Measurements from ENCODE around the gene POLR2E.

Gene POLR2E

DNA sequence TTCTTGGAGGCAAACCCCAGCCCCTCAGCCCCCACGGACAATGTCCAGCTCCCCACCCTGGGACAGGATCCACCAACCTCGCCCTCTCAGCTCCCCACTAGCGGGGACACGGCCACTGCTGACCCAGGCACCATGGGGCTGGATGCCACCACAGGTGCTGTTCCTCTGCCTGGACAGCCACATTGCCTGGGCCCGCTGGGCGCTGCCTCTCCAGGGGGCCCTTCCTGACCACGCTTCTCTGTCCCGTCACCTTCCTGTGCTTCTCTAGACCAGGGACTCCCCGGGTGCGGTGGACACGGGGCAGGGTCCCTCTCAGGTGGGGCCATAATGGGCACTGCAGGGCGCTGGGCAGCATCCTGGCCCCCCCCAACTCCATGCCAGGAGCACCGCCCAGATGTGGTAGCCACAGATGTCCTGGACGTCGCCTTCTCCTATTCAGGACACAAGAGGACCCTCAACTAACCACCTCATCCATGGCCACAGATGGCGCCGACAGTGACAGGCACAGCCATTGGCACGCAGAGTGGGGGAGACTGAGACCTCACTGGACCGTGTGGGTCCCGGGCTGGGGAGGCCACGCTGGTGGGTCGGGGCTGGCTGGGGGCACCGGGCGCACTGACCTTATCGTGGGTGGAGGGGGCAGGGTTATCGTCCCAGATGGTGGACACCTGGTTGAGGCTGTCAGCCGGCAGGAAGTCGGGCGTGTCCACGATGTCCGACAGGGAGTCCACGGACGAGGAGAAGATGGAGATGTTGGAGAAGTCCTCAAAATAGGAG is 32.0 kb upstream of the POLR2E start:
- H3K4me1 ChIP-seq (ENCODE audit: control insufficient read depth in 1 of 2, insufficient read depth in 2 of 2, low read length in 2 of 2), result peaks cover 17 to 21% of the 10 kb centered on the region in 2 donors
- peaks cover 18 to 46% of the 10 kb centered on the region in 2 donors for H3K36me3 ChIP-seq (ENCODE audit: control insufficient read depth in 1 of 2, insufficient read depth in 2 of 2, low read length in 2 of 2)
- no peak overlapping the region for H3K9ac ChIP-seq (ENCODE audit: low read depth in 1 of 2, low read length in 2 of 2)
- H3K4me3 ChIP-seq (ENCODE audit: low read depth in 1 of 2, low read length in 2 of 2), result no peak overlapping the region
- H3K27me3 ChIP-seq (ENCODE audit: control insufficient read depth in 1 of 2, insufficient read depth in 2 of 2, low read length in 2 of 2), result no peaks in the 10 kb centered on the region
- H3K27ac ChIP-seq (ENCODE audit: low read depth, low read length), result no peak overlapping the region
- no peaks in the 10 kb centered on the region for H3K9me3 ChIP-seq (ENCODE audit: control insufficient read depth in 1 of 2, low read length in 2 of 2)

DNA sequence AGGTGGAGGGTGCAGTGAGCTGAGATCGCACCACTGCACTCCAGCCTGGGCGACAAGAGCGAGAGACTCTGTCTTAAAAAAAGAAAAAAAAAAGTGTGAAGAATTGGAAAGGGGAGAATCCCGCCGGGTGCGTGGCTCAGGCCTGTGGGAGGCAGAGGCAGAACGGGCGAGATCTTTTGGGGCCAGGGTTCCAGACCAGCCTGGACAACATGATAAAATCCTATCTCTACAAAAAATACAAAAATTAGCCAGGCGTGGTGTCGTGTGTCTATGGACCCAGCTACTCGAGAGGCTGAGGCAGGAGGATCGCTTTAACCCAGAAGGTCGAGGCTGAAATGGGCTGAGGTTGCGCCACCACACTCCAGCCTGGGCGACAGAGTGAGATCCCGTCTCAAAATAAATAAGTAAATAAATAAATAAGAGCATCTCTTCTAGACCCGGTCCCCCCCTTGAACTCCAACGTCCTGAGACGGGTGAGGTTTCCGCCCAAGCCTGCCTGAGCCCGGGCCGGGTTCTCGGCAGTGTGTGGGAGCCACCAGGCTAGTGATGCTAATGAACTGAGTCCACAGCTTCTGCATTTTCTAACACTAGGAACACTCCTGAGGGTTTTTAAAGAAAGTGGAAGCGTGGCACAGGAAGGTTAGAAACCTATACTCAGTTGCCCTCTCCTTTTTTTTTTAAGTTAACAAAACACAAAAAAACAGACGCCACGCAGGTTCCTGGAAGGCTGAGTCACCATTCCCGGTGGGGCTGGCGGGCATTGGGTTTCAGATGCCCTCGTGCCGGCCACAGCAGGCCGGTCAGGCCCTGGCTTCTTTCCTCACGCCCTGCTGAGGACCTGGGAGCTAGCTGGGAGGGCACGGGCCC is 30.7 kb upstream of the POLR2E start:
- peaks cover 25 to 59% of the 10 kb centered on the region in 2 donors for H3K36me3 ChIP-seq (ENCODE audit: control insufficient read depth in 1 of 2, insufficient read depth in 2 of 2, low read length in 2 of 2)
- H3K27me3 ChIP-seq (ENCODE audit: control insufficient read depth in 1 of 2, insufficient read depth in 2 of 2, low read length in 2 of 2), result no peaks in the 10 kb centered on the region
- peaks cover 10 to 12% of the 10 kb centered on the region in 2 donors for H3K4me1 ChIP-seq (ENCODE audit: control insufficient read depth in 1 of 2, insufficient read depth in 2 of 2, low read length in 2 of 2)
- H3K9me3 ChIP-seq (ENCODE audit: control insufficient read depth in 1 of 2, low read length in 2 of 2), result no peaks in the 10 kb centered on the region
- no peak overlapping the region for H3K4me3 ChIP-seq (ENCODE audit: low read depth in 1 of 2, low read length in 2 of 2)
- H3K9ac ChIP-seq (ENCODE audit: low read depth in 1 of 2, low read length in 2 of 2), result no peak overlapping the region
- no peak overlapping the region for H3K27ac ChIP-seq (ENCODE audit: low read depth, low read length)

DNA sequence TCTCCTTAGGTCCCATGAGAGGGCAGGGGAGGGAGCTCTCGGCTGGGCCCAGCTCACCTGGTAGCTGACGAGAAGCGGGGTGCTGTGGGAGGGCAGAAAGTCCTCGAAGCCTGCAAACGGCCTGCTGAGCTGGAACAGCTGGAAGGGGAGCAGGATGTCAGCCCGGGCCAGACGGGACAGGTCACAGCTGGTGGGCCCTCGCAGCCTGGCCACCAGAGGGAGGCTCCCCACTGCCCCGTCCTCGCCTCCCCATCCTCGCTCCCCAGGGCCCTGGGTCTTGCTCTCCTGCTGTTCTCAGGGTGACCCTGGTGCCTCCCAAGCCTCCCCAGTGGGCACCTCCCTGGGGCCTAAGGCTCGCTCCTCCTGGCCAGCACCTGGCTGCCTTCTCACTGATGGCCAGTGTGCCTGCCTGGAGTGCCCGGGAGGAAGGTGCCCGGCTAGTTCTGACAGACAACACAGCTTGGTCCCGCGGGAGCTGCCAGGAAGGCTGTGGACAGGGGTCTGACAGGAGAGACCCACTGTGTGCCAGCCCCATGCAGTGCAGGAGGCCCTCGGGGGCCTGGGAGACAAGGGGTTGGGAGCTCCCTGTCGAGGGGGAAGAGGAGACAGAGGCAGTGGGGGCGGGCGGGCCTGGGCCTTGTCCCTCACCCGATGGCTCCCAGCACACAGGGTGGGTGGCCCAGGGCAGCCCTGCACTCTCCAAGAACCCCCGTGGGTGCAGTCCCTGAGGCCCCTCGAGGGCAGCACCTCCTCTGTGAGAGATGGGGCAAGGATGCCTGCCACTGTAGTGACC is 28.9 kb upstream of the POLR2E start:
- H3K9me3 ChIP-seq (ENCODE audit: control insufficient read depth in 1 of 2, low read length in 2 of 2), result no peaks in the 10 kb centered on the region
- peaks cover 32 to 76% of the 10 kb centered on the region in 2 donors for H3K36me3 ChIP-seq (ENCODE audit: control insufficient read depth in 1 of 2, insufficient read depth in 2 of 2, low read length in 2 of 2)
- no peak overlapping the region for H3K4me3 ChIP-seq (ENCODE audit: low read depth in 1 of 2, low read length in 2 of 2)
- no peak overlapping the region for H3K9ac ChIP-seq (ENCODE audit: low read depth in 1 of 2, low read length in 2 of 2)
- H3K27me3 ChIP-seq (ENCODE audit: control insufficient read depth in 1 of 2, insufficient read depth in 2 of 2, low read length in 2 of 2), result no peaks in the 10 kb centered on the region
- H3K27ac ChIP-seq (ENCODE audit: low read depth, low read length), result no peak overlapping the region
- no peaks in the 10 kb centered on the region for H3K4me1 ChIP-seq (ENCODE audit: control insufficient read depth in 1 of 2, insufficient read depth in 2 of 2, low read length in 2 of 2)

DNA sequence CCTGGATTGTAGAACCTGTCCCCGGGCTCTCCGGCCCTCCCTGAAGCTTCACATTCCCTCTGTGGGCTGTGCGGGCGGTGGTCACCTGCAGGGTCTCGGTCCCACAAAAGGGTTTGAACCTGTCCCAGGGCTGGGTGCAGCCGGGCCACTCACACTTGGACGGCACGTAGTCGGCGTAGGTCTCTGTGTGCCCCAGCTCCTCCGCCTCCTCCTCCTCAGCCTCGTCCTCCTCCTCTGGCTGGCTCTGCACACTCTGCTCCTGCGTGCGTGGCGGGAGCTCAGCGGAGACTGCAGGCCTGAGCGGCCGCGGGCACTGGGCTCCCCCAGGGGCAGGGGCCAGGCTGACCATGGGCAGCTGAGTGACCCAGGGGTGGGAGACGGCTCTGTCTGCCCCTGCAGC is 28.2 kb upstream of the POLR2E start:
- Histone ChIP-seq H3K27ac (ENCODE audit: low read depth, low read length) (no peak overlapping the region), H3K4me1 (ENCODE audit: control insufficient read depth in 1 of 2, insufficient read depth in 2 of 2, low read length in 2 of 2) (no peaks in the 10 kb centered on the region), H3K9ac (ENCODE audit: low read depth in 1 of 2, low read length in 2 of 2) (no peak overlapping the region), H3K27me3 (ENCODE audit: control insufficient read depth in 1 of 2, insufficient read depth in 2 of 2, low read length in 2 of 2) (no peaks in the 10 kb centered on the region), H3K9me3 (ENCODE audit: control insufficient read depth in 1 of 2, low read length in 2 of 2) (no peaks in the 10 kb centered on the region), H3K36me3 (ENCODE audit: control insufficient read depth in 1 of 2, insufficient read depth in 2 of 2, low read length in 2 of 2) (peaks cover 32 to 82% of the 10 kb centered on the region in 2 donors), H3K4me3 (ENCODE audit: low read depth in 1 of 2, low read length in 2 of 2) (no peak overlapping the region)

GRCh38 chr19:1122972-1123363 is 27.8 kb upstream of the POLR2E start:
- no peak overlapping the region for H3K27ac ChIP-seq (ENCODE audit: low read depth, low read length)
- H3K4me1 ChIP-seq (ENCODE audit: control insufficient read depth in 1 of 2, insufficient read depth in 2 of 2, low read length in 2 of 2), result no peaks in the 10 kb centered on the region
- no peak overlapping the region for H3K4me3 ChIP-seq (ENCODE audit: low read depth in 1 of 2, low read length in 2 of 2)
- peaks cover 32 to 86% of the 10 kb centered on the region in 2 donors for H3K36me3 ChIP-seq (ENCODE audit: control insufficient read depth in 1 of 2, insufficient read depth in 2 of 2, low read length in 2 of 2)
- no peaks in the 10 kb centered on the region for H3K27me3 ChIP-seq (ENCODE audit: control insufficient read depth in 1 of 2, insufficient read depth in 2 of 2, low read length in 2 of 2)
- H3K9ac ChIP-seq (ENCODE audit: low read depth in 1 of 2, low read length in 2 of 2), result no peak overlapping the region
- H3K9me3 ChIP-seq (ENCODE audit: control insufficient read depth in 1 of 2, low read length in 2 of 2), result no peaks in the 10 kb centered on the region

GRCh38 chr19:1122021-1122971 is 27.1 kb upstream of the POLR2E start:
- Histone ChIP-seq H3K27ac (ENCODE audit: low read depth, low read length) (no peak overlapping the region), H3K4me3 (ENCODE audit: low read depth in 1 of 2, low read length in 2 of 2) (no peak overlapping the region), H3K36me3 (ENCODE audit: control insufficient read depth in 1 of 2, insufficient read depth in 2 of 2, low read length in 2 of 2) (peaks cover 28 to 89% of the 10 kb centered on the region in 2 donors)

DNA sequence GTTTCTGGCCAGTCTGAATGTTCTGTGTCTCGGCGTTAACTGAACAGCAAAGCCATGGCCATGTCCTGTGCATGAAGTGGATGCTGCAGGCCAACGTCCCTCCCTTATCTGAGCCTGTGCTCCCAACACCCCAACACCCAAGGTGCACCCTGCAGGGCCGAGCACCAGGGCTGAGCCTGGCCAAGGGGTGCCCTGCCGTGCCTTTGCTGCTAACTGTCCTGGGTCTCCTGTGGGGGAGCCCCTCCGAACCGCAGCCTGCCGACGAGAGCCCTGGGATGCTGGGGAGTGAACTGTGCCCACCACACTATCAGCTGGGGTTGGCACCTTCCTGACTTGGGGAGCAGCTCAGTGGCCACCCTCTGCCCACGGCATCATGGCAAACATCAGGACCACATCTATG is 26.2 kb upstream of the POLR2E start:
- no peaks in the 10 kb centered on the region for H3K4me1 ChIP-seq (ENCODE audit: control insufficient read depth in 1 of 2, insufficient read depth in 2 of 2, low read length in 2 of 2)
- H3K9me3 ChIP-seq (ENCODE audit: control insufficient read depth in 1 of 2, low read length in 2 of 2), result no peaks in the 10 kb centered on the region
- H3K27ac ChIP-seq (ENCODE audit: low read depth, low read length), result no peak overlapping the region
- H3K9ac ChIP-seq (ENCODE audit: low read depth in 1 of 2, low read length in 2 of 2), result no peak overlapping the region
- no peaks in the 10 kb centered on the region for H3K27me3 ChIP-seq (ENCODE audit: control insufficient read depth in 1 of 2, insufficient read depth in 2 of 2, low read length in 2 of 2)
- H3K36me3 ChIP-seq (ENCODE audit: control insufficient read depth in 1 of 2, insufficient read depth in 2 of 2, low read length in 2 of 2), result peaks cover 28 to 89% of the 10 kb centered on the region in 2 donors
- H3K4me3 ChIP-seq (ENCODE audit: low read depth in 1 of 2, low read length in 2 of 2), result no peak overlapping the region

More at GRCh38 chr19:1122021-1122971, 27.1 kb upstream of the POLR2E start:
- Histone ChIP-seq H3K27me3 (ENCODE audit: control insufficient read depth in 1 of 2, insufficient read depth in 2 of 2, low read length in 2 of 2) (no peaks in the 10 kb centered on the region), H3K4me1 (ENCODE audit: control insufficient read depth in 1 of 2, insufficient read depth in 2 of 2, low read length in 2 of 2) (no peaks in the 10 kb centered on the region), H3K9me3 (ENCODE audit: control insufficient read depth in 1 of 2, low read length in 2 of 2) (no peaks in the 10 kb centered on the region), H3K9ac (ENCODE audit: low read depth in 1 of 2, low read length in 2 of 2) (no peak overlapping the region)

DNA sequence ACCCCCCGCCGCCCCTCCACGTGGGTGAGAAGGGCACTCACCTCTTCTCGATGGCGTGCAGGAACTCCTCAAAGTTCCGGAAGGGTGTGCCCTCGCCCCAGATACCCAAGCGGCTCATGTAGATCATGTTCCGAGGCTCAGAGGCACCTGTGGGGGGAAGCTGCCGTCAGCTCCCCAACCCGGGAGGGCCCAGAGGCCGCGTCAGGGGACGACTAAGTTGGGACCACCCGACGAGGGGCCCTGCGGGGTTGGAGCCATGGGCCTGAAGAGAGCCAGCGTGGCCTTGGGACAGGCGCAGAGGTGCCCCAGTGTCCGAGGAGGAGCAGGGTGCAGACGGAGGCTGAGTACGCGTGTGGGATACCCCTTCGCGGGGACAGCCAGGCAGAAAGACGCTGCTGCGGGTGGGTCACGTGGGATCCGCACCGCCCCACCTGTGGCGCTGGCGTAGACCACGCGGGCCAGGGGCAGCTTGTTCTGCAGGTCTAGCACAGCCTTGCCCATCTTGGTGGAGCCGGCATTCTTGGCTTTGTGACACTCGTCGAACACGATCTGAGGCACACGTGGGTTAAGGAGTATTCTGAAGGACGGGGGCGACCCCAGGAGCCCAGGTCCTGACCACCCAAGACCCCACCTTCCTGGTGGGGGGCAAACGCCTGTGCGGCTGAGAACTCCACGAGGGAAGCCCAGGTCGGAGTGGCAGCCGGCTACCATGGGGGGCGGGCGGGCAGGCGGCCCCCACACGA is 24.5 kb upstream of the POLR2E start:
- H3K9me3 ChIP-seq (ENCODE audit: control insufficient read depth in 1 of 2, low read length in 2 of 2), result no peaks in the 10 kb centered on the region
- H3K36me3 ChIP-seq (ENCODE audit: control insufficient read depth in 1 of 2, insufficient read depth in 2 of 2, low read length in 2 of 2), result peaks cover 29 to 83% of the 10 kb centered on the region in 2 donors
- no peak overlapping the region for H3K9ac ChIP-seq (ENCODE audit: low read depth in 1 of 2, low read length in 2 of 2)
- H3K27ac ChIP-seq (ENCODE audit: low read depth, low read length), result no peak overlapping the region
- no peak overlapping the region for H3K4me3 ChIP-seq (ENCODE audit: low read depth in 1 of 2, low read length in 2 of 2)
- no peaks in the 10 kb centered on the region for H3K4me1 ChIP-seq (ENCODE audit: control insufficient read depth in 1 of 2, insufficient read depth in 2 of 2, low read length in 2 of 2)
- no peaks in the 10 kb centered on the region for H3K27me3 ChIP-seq (ENCODE audit: control insufficient read depth in 1 of 2, insufficient read depth in 2 of 2, low read length in 2 of 2)

DNA sequence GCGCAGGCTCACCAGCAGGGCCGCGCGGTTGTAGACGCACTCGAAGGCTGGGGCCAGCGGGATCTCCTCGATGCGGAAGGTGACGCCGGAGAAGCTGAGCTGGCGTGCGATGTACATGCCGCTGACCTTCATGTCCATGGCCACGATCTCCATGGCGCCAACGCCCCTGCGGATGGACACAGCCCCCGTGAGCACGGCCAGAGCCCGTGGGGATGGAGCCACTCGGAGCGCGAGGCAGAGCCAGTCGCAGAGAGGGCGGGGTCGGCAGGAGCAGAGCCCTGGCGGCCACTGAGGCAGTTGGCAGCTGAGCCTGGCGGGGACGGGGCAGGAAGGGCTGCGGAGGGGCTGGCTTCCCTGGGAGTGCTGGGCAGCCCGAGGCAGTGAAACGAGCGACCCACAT is 23.8 kb upstream of the POLR2E start:
- Histone ChIP-seq H3K27me3 (ENCODE audit: control insufficient read depth in 1 of 2, insufficient read depth in 2 of 2, low read length in 2 of 2) (no peaks in the 10 kb centered on the region), H3K9ac (ENCODE audit: low read depth in 1 of 2, low read length in 2 of 2) (no peak overlapping the region), H3K4me1 (ENCODE audit: control insufficient read depth in 1 of 2, insufficient read depth in 2 of 2, low read length in 2 of 2) (peaks cover 1 to 3% of the 10 kb centered on the region in 2 donors), H3K36me3 (ENCODE audit: control insufficient read depth in 1 of 2, insufficient read depth in 2 of 2, low read length in 2 of 2) (peaks cover 35 to 83% of the 10 kb centered on the region in 2 donors), H3K9me3 (ENCODE audit: control insufficient read depth in 1 of 2, low read length in 2 of 2) (no peaks in the 10 kb centered on the region), H3K27ac (ENCODE audit: low read depth, low read length) (no peak overlapping the region), H3K4me3 (ENCODE audit: low read depth in 1 of 2, low read length in 2 of 2) (no peak overlapping the region)

All from duodenal mucosa (tissue), 2 donors.